ENCODE results near the gene CNN2.

The CNN2 gene

GRCh38 chr19:1025960-1026782, at the start of gene CNN2:
CNN2 (plus strand) TSS chr19:1026608; CDS start chr19:1026662, 54 bp downstream.
- peak; percentile 82 for DNase-seq

GRCh38 chr19:977058-977464, 49.3 kb upstream of the CNN2 start:
- DNase-seq, result no peak

- no peak for DNase-seq
Measured at GRCh38 chr19:979318-979741, 47.1 kb upstream of the CNN2 start.

GRCh38 chr19:980133-980998, 46.0 kb upstream of the CNN2 start:
- DNase-seq, result no peak

- DNase-seq, result peak; percentile 86
Measured at GRCh38 chr19:982567-983170, 43.7 kb upstream of the CNN2 start.

- peak; percentile 96 for DNase-seq
Measured at GRCh38 chr19:984165-984967, 42.0 kb upstream of the CNN2 start, which contains the start of gene WDR18. WDR18 (plus strand) TSS chr19:984345; CDS start chr19:984354, 9 bp downstream.

- no peak for DNase-seq
Measured at GRCh38 chr19:986083-986482, 40.3 kb upstream of the CNN2 start.

GRCh38 chr19:988081-988480, 38.3 kb upstream of the CNN2 start:
- no peak for DNase-seq

GRCh38 chr19:988510-988909, 37.9 kb upstream of the CNN2 start:
- no peak for DNase-seq

- no peak for DNase-seq
Measured at GRCh38 chr19:989381-990081, 36.9 kb upstream of the CNN2 start.

- no peak for DNase-seq
Measured at GRCh38 chr19:990119-990571, 36.3 kb upstream of the CNN2 start.

- no peak for DNase-seq
Measured at GRCh38 chr19:990746-991145, 35.7 kb upstream of the CNN2 start.

GRCh38 chr19:991174-991931, 35.1 kb upstream of the CNN2 start:
- peak; percentile 87 for DNase-seq

- no peak for DNase-seq
Measured at GRCh38 chr19:991932-992669, 34.3 kb upstream of the CNN2 start.

GRCh38 chr19:992670-993055, 33.7 kb upstream of the CNN2 start:
- no peak for DNase-seq

- DNase-seq, result no peak
Measured at GRCh38 chr19:993361-993830, 33.0 kb upstream of the CNN2 start.

GRCh38 chr19:993831-994393, 32.5 kb upstream of the CNN2 start:
- DNase-seq, result no peak

- no peak for DNase-seq
Measured at GRCh38 chr19:994516-994915, 31.9 kb upstream of the CNN2 start.

- DNase-seq, result no peak
Measured at GRCh38 chr19:995051-995827, 31.2 kb upstream of the CNN2 start.

All from stimulated activated CD8-positive, alpha-beta memory T cell treated with anti-CD3 and anti-CD28 coated beads, Interleukin-4, amount 100 ng/mL, for 48 hours (primary cell).